T-cell (primary cell): ENCODE data around the gene EFHC1. TPM values are rescaled to one million over a fixed set of nuclear protein-coding genes. Genes with fewer than 3 reads are reported as not detected.

Experiments used
- ATAC-seq, 4 experiments: fragments of 200-7000 bp in 3 of 4; fragments of 150-1000 bp in 1 of 4; cut with Tn5 transposase; replicated peaks in 1 of 4; 1 replicate in 3 of 4; 2 replicates in 1 of 4; pipeline ENCODE4 v1.10.0; 2021; ENCODE audit warnings: moderate library complexity in 3 of 4, mild to moderate bottlenecking in 2 of 4, moderate number of reproducible peaks in 1 of 4
- CTCF ChIA-PET, 2 donors: fragments of 300-600 bp; sonication (Branson Sonifier 250); formaldehyde crosslinking; loops; one replicate each; lab custom pipeline; 2022; ENCODE audit warnings: antibody characterized with exemption in 2 of 2; lab: Charles Lee
- POLR2A ChIA-PET, 2 donors: fragments of 300-600 bp; sonication (Branson Sonifier 250); formaldehyde crosslinking; loops; one replicate each; lab custom pipeline; 2022; ENCODE audit warnings: antibody characterized with exemption in 2 of 2; lab: Charles Lee
- DNase-seq, 35 experiments: peaks; one replicate each; pipeline versions ENCODE4 v3.0.0 to v3.0.0-alpha.2; 2013 to 2023
- H3K27ac ChIP-seq: one replicate; pipeline ENCODE4 v1.5.1; 2013; ENCODE audit warnings: low read length
- H3K27me3 ChIP-seq, 2 experiments: replicated peaks in 1 of 2; 1 replicate in 1 of 2; 2 replicates in 1 of 2; pipeline versions ENCODE4 v1.6.1 to v1.7.0; 2013; ENCODE audit warnings: low read length in 1 of 2, mixed read lengths in 1 of 2; ENCODE audit not compliant: control insufficient read depth in 2 of 2, insufficient read depth in 2 of 2; ENCODE audit errors: extremely low read depth in 1 of 2
- H3K36me3 ChIP-seq, 2 donors: 1 replicate in 1 of 2; 2 replicates in 1 of 2; pipeline versions ENCODE4 v1.6.1 to v1.7.0; 2013; ENCODE audit warnings: low read length in 1 of 2; ENCODE audit not compliant: control insufficient read depth in 2 of 2, insufficient read depth in 1 of 2; ENCODE audit errors: extremely low read depth in 1 of 2
- H3K4me1 ChIP-seq, 2 experiments: 1 replicate in 1 of 2; 2 replicates in 1 of 2; pipeline versions ENCODE4 v1.6.1 to v1.7.0; 2013; ENCODE audit warnings: low read length in 2 of 2, mixed read lengths in 1 of 2; ENCODE audit not compliant: insufficient read depth in 2 of 2, control insufficient read depth in 1 of 2; ENCODE audit errors: extremely low read depth in 1 of 2
- H3K4me3 ChIP-seq, 2 donors: 1 replicate in 1 of 2; 2 replicates in 1 of 2; pipeline versions ENCODE4 v1.5.1 to v1.7.0; 2013; ENCODE audit warnings: mild to moderate bottlenecking in 2 of 2, low read length in 1 of 2, moderate library complexity in 1 of 2; ENCODE audit not compliant: control insufficient read depth in 1 of 2; ENCODE audit errors: extremely low read depth in 1 of 2
- H3K9me3 ChIP-seq: 2 replicates; pipeline ENCODE4 v1.7.0; 2013
- H3K27ac Mint-ChIP-seq, 2 donors: one replicate each; pipeline ENCODE4 v1.8.0; 2020 to 2021; ENCODE audit warnings: mild to moderate bottlenecking in 2 of 2, mixed read lengths in 2 of 2
- H3K27me3 Mint-ChIP-seq, 2 donors: one replicate each; pipeline ENCODE4 v1.8.0; 2021 to 2022; ENCODE audit warnings: mixed read lengths in 2 of 2
- H3K36me3 Mint-ChIP-seq: one replicate; pipeline ENCODE4 v1.8.0; 2021; ENCODE audit warnings: mixed read lengths
- H3K4me1 Mint-ChIP-seq, 3 donors: one replicate each; pipeline ENCODE4 v1.8.0; 2020 to 2022; ENCODE audit warnings: mixed read lengths in 3 of 3, mild to moderate bottlenecking in 1 of 3
- H3K4me3 Mint-ChIP-seq, 3 donors: one replicate each; pipeline ENCODE4 v1.8.0; 2020 to 2022; ENCODE audit warnings: mild to moderate bottlenecking in 3 of 3, mixed read lengths in 3 of 3, moderate library complexity in 3 of 3
- H3K9me3 Mint-ChIP-seq, 3 donors: one replicate each; pipeline ENCODE4 v1.8.0; 2020 to 2022; ENCODE audit warnings: mixed read lengths in 3 of 3
- WGBS: methylation state at CpG from one replicate; pipeline ENCODE4 v1.1.5; 2013; ENCODE audit warnings: missing lambda C conversion rate; ENCODE audit not compliant: insufficient coverage; 5-methylcytosine and 5-hydroxymethylcytosine counted together
- total RNA-seq, 35 experiments: library from RNA in 6 of 35; stranded (reverse) in 6 of 35; fragments of 120-200 nt in 1 of 35; gene quantifications; one replicate each; pipeline versions ENCODE4 v1.2.1 to v1.2.4 and lab custom pipeline; 2013 to 2026

The EFHC1 gene
- total RNA-seq, 5 donors from 2014 or later (not counting 1 experiment from before 2014, with no cell fraction given) = 4.5 to 8.6 (median 6.2) TPM

GRCh38 chr6:52407467-52407866 lies 12.7 kb upstream of the EFHC1 start:
- no peaks in the 10 kb centered on the region for H3K9me3 Mint-ChIP-seq
- Histone ChIP-seq H3K27me3 (no peaks in the 10 kb centered on the region), H3K9me3 (no peaks in the 10 kb centered on the region), H3K4me1 (peaks cover 0 to 11% of the 10 kb centered on the region in 2 experiments), H3K36me3 (peaks cover 7 to 24% of the 10 kb centered on the region in 2 donors), H3K4me3 (no peak overlapping the region), H3K27ac (no peak overlapping the region)
- peak overlapping the region; percentile 46 to 66 for H3K27ac Mint-ChIP-seq
- H3K4me3 Mint-ChIP-seq = no peak overlapping the region
- peaks cover 28% of the 10 kb centered on the region for H3K36me3 Mint-ChIP-seq
- CTCF ChIA-PET = interaction anchor here (0.5 to 1.6 kb wide), 62 partner anchors 8 to 661 kb away, joined by 3 to 16 read pairs (median 5); partner anchors contain the start of genes PAQR8 (in 2 of the 2), EFHC1 (in 1 of the 2) and MCM3 (in 1 of the 2)
- H3K4me1 Mint-ChIP-seq = peaks cover 29 to 36% (median 36%) of the 10 kb centered on the region in 3 donors
- DNase-seq (peak in 3 of 35 experiments; percentile 22 to 63 (median 23)), ATAC-seq (peak; percentile 61 to 86 (median 73))
- POLR2A ChIA-PET = interaction anchor here (0.6 to 0.8 kb wide), 8 partner anchors 10 to 135 kb away, joined by 3 to 9 read pairs (median 6); partner anchors contain the start of gene PAQR8 (in 1 of the 2)
- no peaks in the 10 kb centered on the region for H3K27me3 Mint-ChIP-seq

GRCh38 chr6:52409499-52409898 lies 10.6 kb upstream of the EFHC1 start:
- CTCF ChIA-PET = no interaction called here
- DNase-seq (no peak), ATAC-seq (no peak)
- Mint-ChIP-seq H3K27me3 (no peaks in the 10 kb centered on the region), H3K9me3 (no peaks in the 10 kb centered on the region), H3K36me3 (peaks cover 10% of the 10 kb centered on the region), H3K4me1 (peaks cover 17 to 28% (median 25%) of the 10 kb centered on the region in 3 donors), H3K4me3 (no peak overlapping the region), H3K27ac (peak overlapping the region; percentile 32 to 46)
- no peak overlapping the region for H3K4me3 ChIP-seq
- peaks cover 0 to 10% of the 10 kb centered on the region in 2 donors for H3K36me3 ChIP-seq
- H3K9me3 ChIP-seq = no peaks in the 10 kb centered on the region
- POLR2A ChIA-PET = interaction anchor here in 1 of 2 donors (0.5 kb wide), 1 partner anchor 45 kb away, joined by 5 read pairs; no protein-coding TSS in a partner anchor
- H3K27ac ChIP-seq = no peak overlapping the region
- H3K4me1 ChIP-seq = no peaks in the 10 kb centered on the region
- no peaks in the 10 kb centered on the region for H3K27me3 ChIP-seq
- WGBS = no CpG with 5 or more reads among the region's 1 CpG

DNA sequence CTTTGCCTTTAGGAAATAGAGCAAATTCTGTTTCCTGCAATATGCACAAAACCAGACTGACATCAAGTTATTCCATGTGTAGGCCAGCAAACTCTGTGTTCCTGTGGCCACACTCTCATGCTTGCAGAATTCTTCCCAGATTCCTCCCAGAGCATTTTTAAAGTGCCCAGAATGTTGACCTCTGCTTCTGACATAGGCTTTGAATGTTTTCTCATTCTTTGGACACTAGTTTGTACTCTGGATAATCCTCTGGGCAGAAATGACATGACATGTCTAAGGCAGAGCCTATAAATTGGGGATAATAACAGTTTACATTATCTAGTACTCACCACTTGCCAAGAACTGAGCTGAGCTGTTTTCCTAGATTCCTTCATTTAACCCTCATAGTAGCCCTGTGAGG lies 9.2 kb upstream of the EFHC1 start:
- H3K4me1 Mint-ChIP-seq = peaks cover 23 to 34% (median 30%) of the 10 kb centered on the region in 3 donors
- no peak for DNase-seq
- Histone ChIP-seq H3K4me3 (no peak overlapping the region), H3K36me3 (peaks cover 0 to 2% of the 10 kb centered on the region in 2 donors), H3K27ac (no peak overlapping the region), H3K27me3 (no peaks in the 10 kb centered on the region), H3K9me3 (no peaks in the 10 kb centered on the region), H3K4me1 (no peaks in the 10 kb centered on the region)
- H3K27ac Mint-ChIP-seq = peak overlapping the region; percentile 59 to 64
- no peaks in the 10 kb centered on the region for H3K27me3 Mint-ChIP-seq
- no peak for ATAC-seq
- POLR2A ChIA-PET = no interaction called here
- H3K36me3 Mint-ChIP-seq = peaks cover 1% of the 10 kb centered on the region
- H3K4me3 Mint-ChIP-seq = no peak overlapping the region
- CTCF ChIA-PET = interaction anchor here (1.1 to 1.2 kb wide), 2 partner anchors 22 to 101 kb away, joined by 3 to 5 read pairs; no protein-coding TSS in a partner anchor
- no peaks in the 10 kb centered on the region for H3K9me3 Mint-ChIP-seq

DNA sequence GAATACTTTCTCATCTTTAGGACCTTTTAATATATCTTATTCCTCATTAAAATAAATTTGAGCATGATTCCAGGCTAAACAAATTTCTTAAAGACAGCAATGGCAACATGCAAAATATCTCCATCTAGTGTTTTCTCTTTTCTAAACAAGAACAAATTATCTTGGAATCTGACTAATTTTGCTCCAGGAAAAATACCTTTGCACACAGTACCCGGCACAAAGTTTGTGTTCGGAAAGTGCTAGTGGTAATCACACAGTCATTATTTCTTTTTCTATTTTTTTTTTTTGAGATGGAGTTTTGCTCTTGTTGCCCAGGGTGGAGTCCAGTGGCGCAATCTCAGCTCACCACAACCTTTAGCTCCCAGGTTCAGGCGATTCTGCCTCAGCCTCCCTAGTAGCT lies 8.2 kb upstream of the EFHC1 start:
- no peaks in the 10 kb centered on the region for H3K27me3 ChIP-seq
- no CpG with 5 or more reads among the region's 4 CpGs for WGBS
- peak overlapping the region in 1 of 2 donors; percentile 64 for H3K27ac Mint-ChIP-seq
- H3K4me3 ChIP-seq = no peak overlapping the region
- H3K36me3 Mint-ChIP-seq = no peaks in the 10 kb centered on the region
- H3K36me3 ChIP-seq = peaks cover 0 to 2% of the 10 kb centered on the region in 2 donors
- H3K9me3 Mint-ChIP-seq = no peaks in the 10 kb centered on the region
- CTCF ChIA-PET = interaction anchor here (0.6 to 1.1 kb wide), 2 partner anchors 11 to 102 kb away, joined by 4 to 5 read pairs; no protein-coding TSS in a partner anchor
- POLR2A ChIA-PET = no interaction called here
- H3K4me1 ChIP-seq = peaks cover 0 to 2% of the 10 kb centered on the region in 2 experiments
- no peak overlapping the region for H3K27ac ChIP-seq
- H3K4me3 Mint-ChIP-seq = no peak overlapping the region
- no peaks in the 10 kb centered on the region for H3K27me3 Mint-ChIP-seq
- peaks cover 29 to 39% (median 33%) of the 10 kb centered on the region in 3 donors for H3K4me1 Mint-ChIP-seq
- no peaks in the 10 kb centered on the region for H3K9me3 ChIP-seq
- DNase-seq (no peak), ATAC-seq (no peak)

- no peak overlapping the region for H3K27ac Mint-ChIP-seq
- no peak overlapping the region for H3K4me3 ChIP-seq
Observed at GRCh38 chr6:52415333-52415732, 4.8 kb upstream of the EFHC1 start.

GRCh38 chr6:52415917-52416628 lies 4.1 kb upstream of the EFHC1 start:
- POLR2A ChIA-PET = interaction anchor here in 1 of 2 donors (0.6 kb wide), 1 partner anchor 254 kb away, joined by 3 read pairs; no protein-coding TSS in a partner anchor
- WGBS = 60% methylated on average over 1 of the region's 6 CpGs

More at GRCh38 chr6:52415333-52415732, 4.8 kb upstream of the EFHC1 start:
- Histone ChIP-seq H3K27me3 (peaks cover 0 to 1% of the 10 kb centered on the region in 2 experiments), H3K4me1 (peaks cover 2 to 10% of the 10 kb centered on the region in 2 experiments), H3K27ac (no peak overlapping the region), H3K9me3 (no peaks in the 10 kb centered on the region), H3K36me3 (no peaks in the 10 kb centered on the region)
- ATAC-seq (no peak), DNase-seq (no peak)
- H3K4me3 Mint-ChIP-seq = no peak overlapping the region
- H3K9me3 Mint-ChIP-seq = no peaks in the 10 kb centered on the region
- 83% methylated on average over 1 of the region's 1 CpG for WGBS
- peaks cover 22 to 29% (median 27%) of the 10 kb centered on the region in 3 donors for H3K4me1 Mint-ChIP-seq
- H3K27me3 Mint-ChIP-seq = no peaks in the 10 kb centered on the region
- ChIA-PET POLR2A (interaction anchor here in 1 of 2 donors (1.3 kb wide), 1 partner anchor 10 kb away, joined by 3 read pairs; no protein-coding TSS in a partner anchor), CTCF (interaction anchor here (0.6 to 5.6 kb wide), 11 partner anchors 8 to 248 kb away, joined by 3 to 51 read pairs (median 6); no protein-coding TSS in a partner anchor)
- H3K36me3 Mint-ChIP-seq = no peaks in the 10 kb centered on the region

More at GRCh38 chr6:52415917-52416628, 4.1 kb upstream of the EFHC1 start:
- CTCF ChIA-PET = interaction anchor here (0.9 to 5.6 kb wide), 11 partner anchors 8 to 247 kb away, joined by 3 to 51 read pairs (median 5); no protein-coding TSS in a partner anchor
- Mint-ChIP-seq H3K9me3 (no peaks in the 10 kb centered on the region), H3K4me3 (no peak overlapping the region), H3K36me3 (no peaks in the 10 kb centered on the region), H3K4me1 (peaks cover 22 to 27% (median 24%) of the 10 kb centered on the region in 3 donors), H3K27me3 (no peaks in the 10 kb centered on the region), H3K27ac (no peak overlapping the region)
- DNase-seq = no peak
- Histone ChIP-seq H3K4me1 (peaks cover 7 to 17% of the 10 kb centered on the region in 2 experiments), H3K27ac (no peak overlapping the region), H3K4me3 (no peak overlapping the region), H3K27me3 (peaks cover 0 to 8% of the 10 kb centered on the region in 2 experiments), H3K9me3 (no peaks in the 10 kb centered on the region), H3K36me3 (no peaks in the 10 kb centered on the region)
- ATAC-seq = no peak
